SW480 (cell line): ENCODE data around the gene SLC45A2.
A peak's percentile ranks its signal among the peaks of the same experiment; 100 is the strongest.

Source experiments
- DNase-seq: peaks from one replicate; pipeline ENCODE4 v3.0.0-alpha.2; 2016; ENCODE audit warnings: low spot score

SLC45A2 gene

DNA sequence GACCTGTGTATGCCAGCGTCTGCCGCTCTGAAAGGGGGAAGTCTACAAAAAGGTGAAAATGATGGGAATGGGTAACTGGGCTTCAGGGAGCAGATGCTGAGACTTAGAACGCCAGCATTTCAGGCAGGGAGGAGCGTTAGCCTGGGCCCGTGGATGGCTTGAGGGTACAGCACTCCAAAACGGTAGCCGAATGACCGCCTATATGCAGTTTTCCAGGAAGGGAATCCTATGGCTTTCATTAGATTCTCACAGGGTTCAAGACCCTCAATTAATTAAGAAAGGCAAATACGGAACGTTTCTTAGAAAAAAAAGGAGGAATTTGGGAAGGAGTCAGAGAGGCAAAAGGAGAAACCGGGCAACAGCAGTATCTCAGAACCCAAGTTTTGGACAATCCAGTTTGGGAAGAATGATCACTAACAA is 22.7 kb upstream of the SLC45A2 start:
- DNase-seq, result peak; percentile 2

DNA sequence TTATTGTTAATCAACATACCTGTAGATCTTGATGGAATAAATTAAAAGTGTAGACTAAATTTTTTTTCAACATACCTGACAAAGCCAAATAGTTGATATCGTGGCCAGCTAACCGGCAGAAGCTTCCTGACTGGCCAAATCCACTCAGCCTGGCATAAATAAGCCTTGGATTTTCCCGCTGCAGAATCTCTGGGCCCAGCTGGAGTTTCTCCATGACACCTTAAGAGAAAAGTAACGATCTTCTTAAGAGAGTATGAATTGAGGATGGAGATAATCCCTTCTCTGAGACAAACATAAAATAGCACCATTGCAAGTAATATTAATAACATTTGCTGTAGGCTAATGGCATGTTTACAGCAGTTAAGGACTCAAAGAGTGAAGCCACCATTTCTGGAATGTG is 21.2 kb upstream of the SLC45A2 start:
- DNase-seq, result no peak

DNA sequence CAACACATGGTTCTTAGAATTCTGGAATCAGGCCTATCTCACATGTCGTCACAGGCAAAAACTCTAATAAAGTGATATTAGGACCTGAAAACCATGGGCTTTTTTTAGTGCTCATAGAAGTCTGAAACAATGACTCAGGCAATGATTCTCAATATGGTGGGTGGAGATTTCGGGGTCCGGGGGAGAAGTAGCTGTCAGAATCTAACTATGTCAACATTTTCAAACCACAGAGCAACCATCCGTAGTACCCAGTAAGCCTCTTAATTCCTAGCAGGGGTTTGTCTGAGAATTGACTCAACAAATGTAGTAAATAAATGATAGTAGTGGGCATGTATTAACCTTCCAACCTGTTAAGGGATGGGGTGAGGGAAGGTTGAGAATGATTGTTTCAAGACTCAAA is 20.7 kb upstream of the SLC45A2 start:
- no peak for DNase-seq

DNA sequence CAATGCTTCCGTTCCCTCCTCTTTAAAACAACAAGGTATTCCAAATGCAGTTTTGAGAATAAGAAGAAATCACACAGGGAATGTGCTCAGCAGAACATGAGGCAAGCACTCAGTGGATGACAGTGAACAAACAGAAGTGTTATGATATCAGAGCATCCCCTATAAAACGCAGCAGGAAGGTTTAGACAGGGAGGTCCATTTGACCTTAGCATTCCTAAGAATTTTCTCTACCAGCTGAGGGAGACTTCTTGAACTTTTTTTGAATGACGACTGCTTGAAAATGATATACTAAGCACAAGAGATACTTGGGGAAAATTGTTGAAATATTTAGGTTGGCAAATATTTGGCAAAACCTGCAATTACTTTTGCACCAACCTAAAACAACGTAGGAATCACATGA is 19.4 kb upstream of the SLC45A2 start:
- no peak for DNase-seq

DNA sequence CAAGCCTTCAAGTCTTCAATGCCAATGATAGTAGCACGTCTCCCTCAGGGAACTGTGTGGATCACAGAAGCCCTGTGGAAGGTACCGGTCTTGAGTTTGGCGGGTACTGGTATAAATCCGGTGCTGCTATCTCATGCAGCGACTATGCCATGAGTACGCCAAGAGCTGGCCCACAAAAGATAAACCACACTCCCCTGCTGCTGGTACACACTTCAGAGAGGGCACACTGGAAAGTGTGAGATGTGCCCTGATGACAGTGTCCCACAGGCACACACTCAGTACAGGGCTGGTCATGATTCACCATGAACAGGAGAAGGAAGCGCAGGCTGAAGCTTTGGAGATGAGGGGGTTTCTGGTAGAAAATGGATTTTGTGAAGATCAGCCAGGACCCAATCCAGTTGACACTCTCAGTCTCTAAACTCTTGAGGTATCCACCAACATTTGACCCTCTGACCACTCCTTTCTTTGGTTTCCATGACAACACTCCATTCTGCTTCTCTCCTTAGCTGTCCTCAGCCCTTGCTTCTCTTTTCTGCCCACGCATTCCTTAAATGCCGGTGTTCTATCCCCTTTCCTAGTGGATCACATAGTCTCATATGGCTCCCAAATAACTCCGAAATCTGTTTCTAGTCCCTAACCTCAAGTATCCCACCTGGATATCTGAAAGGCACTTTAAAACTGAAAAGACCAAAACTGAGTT is 18.3 kb upstream of the SLC45A2 start:
- no peak for DNase-seq

DNA sequence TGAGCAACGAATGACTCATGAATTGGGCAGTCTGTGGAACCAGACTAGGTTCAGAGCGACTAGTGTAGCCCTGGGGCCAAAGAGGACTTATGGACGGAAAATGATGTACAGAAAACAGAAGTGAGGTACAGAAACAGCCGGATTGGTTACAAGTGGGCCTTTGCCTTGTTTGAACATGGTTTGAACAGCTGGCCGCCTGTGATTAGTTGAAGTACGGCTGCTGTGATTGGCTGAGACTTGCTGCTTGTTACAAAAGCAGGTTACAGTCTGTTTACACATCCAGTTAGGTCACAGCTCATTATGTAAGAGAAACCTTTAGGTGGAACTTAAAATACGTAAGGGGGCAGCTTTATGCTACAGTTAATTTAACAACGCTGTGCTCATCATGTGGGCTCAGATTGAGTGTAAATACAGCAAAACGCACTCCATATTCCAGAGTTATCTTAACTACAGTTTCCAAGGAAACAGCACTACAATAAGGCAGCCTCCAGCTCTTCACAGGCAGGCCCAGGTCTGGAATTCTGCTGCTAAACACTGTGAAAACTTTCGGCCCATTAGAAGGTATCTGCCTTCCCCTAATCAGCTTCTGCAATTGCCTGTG is 16.8 kb upstream of the SLC45A2 start:
- DNase-seq, result no peak

DNA sequence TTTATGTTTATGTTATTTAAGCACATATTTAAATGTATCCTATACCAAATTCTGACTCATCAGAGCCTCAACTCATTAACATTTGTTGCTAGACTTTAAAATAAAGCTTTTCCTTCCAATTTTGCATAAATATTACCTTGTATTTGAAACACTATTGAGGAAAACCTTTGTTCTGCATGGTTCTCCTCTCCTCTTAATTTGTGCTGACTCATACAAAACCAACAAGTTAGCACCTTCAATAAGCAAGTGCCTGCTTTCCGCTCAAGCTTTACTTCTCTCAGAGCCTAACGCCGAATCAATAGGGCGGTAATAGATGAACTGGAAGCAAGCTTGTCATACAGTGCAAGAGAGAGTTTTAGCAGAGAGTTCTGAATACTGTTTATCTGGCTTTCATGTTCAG is 15.5 kb upstream of the SLC45A2 start:
- no peak for DNase-seq

DNA sequence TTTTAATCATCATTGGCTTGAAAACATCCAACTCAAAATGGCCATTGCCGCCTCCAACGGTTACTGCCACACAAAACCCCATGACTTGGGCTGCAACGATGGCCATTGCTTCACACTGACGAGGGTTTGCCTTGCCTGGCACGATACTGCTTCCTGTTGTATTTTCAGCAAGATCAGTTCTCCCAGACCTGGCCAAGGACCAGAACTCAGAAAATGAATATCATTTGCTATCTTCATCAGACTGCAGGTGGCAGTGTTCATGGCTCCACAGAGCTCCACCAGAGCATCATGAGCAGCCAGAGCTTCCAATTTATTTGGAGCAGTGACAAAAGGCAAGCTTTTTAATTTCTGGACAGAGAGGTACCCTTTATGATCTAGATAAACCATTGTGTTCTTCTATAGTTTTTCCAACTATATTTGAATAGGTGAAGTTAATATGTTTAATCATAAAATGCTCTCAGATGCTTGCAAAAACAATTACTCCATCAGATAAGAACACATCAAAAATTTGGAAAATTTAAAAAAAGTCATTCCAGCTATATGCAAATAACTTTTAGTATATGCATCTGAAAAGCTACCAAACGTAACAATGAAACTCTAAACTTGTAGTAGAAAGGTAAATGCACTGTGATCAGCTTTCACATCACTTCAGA is 13.0 kb upstream of the SLC45A2 start:
- DNase-seq, result peak; percentile 35

DNA sequence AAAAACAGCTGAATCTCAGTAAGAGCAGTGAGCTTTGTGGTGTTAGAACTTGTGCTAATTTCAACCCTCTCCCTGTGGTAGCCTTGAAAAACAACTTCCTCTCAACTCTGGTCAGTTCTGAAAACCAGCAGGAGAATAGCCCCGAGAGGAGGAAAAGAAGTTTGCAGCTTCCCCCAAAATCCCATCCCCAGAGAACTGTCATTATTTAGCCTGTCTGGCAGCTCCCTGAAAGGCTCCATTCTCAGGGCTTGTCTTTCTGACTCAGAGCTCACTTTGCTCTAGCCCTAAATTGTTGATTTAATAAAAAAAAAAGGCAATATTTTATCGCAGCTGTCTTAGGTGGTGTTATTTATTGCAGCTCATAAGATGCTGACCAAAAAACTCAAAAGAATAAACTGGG is 11.4 kb upstream of the SLC45A2 start:
- no peak for DNase-seq

DNA sequence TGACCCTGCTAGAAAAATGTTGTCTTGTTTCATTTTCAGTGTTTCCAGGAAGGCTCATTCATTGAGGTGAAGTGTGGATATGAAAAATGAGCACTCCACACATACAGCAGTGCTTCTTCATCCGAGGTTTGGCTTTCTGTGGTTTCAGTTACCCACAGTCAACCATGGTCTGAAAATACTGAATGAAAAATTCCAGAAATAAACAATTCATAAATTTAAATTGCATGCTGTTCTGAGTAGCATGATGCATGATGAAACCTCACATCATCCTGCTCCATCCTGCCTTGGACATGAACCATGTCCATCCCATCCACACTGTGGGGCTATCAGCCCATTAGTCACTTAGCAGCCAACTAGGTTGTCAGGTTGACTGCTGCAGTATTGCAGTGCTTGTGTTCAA is 10.4 kb upstream of the SLC45A2 start:
- no peak for DNase-seq

DNA sequence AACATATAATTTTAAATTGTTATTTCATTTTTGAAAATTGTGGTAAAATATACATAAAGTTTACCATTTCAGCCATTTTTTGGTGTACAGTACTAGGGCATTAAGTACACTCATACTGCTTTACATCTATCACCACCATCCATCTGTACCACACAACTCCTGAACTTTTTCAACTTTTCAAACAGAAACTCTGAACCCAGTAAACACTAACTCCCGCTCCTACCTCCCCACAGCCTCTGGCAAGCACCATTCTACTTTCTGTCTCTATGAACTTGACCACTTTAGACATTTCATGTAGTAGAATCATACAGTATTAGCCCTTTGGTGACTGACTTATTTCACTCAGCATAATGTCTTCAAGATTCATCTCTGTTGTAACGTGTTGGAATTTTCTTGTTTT is 8.4 kb upstream of the SLC45A2 start:
- DNase-seq, result no peak

DNA sequence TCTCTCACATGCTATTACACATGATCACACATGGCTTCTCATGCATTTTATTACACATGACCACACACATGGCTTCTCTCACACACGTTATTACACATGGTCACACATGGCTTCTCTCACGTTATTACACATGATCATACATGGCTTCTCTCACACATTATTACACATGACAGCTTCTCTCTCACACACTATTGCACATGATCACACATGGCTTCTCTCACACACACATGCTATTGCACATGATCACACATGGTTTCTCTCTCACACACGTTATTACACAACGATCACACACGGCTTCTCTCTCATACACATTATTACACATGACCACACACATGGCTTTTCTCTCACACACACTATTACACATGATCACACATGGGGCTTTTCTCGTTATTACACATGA is 954 bp upstream of the SLC45A2 start:
- no peak for DNase-seq

DNA sequence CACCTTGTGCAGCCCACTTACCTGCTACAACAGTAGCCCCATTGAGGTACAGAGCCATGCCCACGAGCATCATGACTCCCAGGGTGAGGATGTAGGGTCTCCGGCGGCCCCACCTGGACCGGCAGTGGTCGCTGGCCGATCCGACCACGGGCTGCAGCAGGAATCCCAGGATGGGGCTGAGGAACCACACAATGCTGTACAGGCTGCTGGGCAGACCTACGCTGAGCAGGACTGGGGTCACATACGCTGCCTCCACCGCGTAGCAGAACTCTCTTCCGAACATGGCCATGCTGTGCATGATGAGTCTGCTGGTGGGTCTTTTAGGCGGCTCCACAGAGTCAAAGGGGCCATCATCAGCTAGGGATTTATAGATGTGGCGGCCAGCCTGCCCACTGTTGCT is 315 bp downstream of the SLC45A2 start:
- DNase-seq, result no peak

DNA sequence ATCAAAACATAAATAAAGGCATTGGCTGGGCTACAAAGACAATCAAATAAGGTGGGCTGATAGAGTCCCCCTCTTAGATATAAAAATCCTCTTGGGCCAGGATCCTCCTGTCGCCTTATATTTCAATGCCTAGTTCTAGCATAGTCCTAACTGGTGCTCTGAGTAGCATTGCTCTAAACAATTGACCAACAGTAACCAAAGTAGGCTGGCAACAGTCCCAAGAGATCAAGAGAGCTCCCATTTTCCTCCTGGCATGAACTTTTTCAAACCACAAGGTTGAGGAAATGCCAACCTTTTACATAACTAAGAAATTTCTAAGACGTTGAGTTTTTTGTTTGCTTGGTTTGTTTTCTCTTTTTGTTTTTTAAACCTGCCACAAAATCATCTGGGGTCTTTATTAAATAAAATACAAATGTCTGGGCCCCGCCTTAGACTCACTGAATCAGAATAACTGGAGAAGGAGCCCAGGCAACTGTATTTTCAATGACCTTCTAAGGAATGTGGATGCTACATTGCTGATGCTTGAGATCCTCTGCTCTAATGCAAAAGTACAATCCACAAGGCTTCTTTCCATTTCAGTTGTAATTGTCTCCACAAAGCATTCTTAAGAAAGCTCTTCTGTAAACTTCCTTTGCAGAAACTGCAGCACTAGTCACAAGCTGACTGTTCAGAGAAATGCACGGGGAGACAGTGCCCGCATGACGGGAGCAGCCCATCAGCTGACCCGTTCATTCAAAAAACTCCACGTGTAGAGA is 2.9 kb downstream of the SLC45A2 start:
- no peak for DNase-seq

DNA sequence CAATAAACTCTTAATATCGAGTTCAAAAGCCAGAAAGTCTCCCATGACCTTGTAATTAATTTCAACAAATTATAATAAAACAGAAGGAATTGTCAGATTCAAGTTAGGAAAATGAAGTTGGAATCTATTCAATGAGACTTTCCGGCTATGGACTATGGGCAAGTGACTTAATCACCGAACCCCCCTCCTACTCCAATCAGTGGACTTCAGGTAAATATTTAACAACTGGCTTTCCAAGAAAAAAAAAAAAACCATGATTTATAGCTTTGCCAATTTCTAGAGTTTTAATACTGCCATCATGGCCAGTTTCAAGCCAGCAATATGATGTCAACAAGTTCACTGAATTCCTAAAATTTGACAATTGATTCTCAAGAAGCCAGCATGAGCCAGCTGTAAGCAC is 4.5 kb downstream of the SLC45A2 start:
- no peak for DNase-seq

DNA sequence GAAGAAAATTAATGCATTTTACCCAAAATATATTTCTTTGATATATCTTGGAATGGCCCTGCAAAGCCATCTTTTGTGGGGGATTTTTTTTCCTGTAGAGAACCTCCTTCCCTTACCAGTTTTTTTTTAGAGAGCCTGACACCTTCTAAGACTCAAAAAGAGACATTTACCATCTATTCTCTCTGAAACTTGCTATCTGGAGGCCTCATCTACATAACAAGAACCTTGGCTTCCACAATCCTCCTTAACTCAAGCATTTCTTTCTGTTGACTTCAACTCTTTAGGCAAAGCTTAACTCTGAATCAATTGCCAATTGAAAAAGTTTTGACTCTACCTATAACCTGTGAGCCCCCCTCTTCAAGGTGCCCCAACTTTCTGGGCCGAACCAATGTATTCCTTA is 6.2 kb downstream of the SLC45A2 start:
- DNase-seq, result no peak

DNA sequence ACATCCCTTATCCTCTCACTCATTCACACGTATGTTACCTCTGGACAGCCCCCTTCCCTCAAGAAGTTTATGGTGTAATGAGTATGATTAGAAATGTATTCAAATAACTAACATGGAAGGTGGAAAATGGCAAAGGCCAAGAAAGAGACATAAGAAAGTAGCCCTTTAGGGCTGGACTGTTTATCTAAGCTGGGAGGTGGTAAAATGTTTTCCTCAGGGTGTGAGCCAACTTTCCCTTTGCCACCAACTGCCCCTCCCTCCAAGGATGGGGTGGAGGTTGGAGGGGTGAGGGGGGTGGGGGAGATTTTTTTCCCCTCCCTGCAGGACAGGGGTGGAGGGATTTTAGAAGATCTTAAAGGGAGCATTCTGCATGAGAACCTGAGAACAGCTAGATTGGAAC is 8.2 kb downstream of the SLC45A2 start:
- DNase-seq, result no peak

DNA sequence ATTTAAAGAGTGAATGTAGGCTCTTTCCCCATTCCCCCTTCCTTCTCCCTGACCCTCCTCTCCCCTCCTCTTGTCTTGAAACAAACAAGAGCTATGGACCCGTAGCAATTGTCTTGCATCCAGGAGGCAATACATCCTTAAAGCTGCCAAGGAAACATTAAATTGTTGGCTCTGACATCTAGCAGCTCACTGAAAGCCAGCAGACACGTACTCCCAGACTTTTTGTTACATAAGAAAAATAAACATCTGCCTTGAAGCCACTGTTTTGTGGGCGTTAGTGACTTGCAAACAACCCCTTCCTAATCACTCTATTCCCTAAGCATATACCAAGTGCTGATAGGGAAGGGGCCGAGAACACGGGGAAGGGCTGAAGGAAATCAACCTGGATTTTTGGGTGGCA is 8.6 kb downstream of the SLC45A2 start:
- DNase-seq, result no peak

DNA sequence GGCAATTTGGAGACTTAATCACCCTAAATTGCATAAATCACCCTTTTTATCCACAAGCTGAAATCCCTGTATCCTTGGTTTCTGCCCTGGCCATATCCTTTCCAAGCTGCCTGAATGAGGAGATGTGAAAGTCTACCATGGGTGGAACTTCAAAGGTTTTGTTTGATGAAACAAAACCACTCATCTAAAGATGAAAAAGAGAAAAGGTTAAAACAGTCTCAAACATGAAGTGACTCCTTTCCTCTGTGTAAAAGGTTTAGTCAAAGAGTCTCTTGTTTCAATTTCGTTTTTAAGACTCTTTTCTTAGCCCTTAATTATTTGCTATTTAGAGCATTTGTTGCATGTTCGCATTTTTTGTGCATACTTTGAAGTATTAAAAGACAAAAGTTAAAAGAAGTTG is 11.2 kb downstream of the SLC45A2 start:
- no peak for DNase-seq

DNA sequence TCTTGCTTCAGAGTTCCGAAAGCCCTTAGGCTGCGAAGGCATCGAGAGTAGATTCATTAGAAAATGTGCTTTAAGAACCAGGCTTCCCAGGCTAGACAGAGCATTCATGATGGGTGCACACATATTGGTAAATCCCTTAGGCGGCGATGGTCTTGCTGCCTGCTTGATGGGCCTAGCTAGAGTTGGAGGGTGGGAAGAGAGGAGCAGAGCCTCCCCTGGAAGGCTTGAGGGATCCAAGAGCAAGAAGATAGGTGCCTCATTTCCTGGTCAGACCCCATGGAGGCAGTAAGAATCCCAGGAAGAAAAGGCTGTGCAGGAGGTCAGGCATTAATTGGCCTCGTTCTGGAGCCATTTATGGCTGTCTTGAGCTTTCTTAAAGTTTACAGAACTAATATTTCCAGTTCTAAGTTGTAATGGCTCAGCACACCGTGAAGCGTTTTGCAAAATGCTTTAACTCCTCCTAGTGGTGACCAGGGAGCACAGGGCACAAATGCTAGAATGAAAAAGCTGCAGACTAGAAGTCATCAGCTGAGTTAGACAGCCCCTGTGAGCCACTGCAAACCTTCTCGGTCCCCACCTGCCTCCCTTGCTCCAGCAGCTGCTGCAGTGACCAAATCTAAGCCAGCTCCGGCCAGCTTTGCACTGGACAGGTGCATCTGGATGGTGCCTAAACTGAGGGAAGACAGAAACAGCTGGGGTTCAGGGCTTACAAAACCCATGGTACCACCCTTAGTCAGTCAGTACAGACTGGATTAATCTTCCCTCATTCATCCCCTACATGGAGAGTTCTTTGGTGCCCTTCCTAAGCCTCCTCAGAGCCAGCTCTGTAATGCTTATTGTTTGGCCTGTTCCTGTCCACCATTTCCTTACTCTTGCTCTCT is 14.7 kb downstream of the SLC45A2 start:
- peak; percentile 49 for DNase-seq

DNA sequence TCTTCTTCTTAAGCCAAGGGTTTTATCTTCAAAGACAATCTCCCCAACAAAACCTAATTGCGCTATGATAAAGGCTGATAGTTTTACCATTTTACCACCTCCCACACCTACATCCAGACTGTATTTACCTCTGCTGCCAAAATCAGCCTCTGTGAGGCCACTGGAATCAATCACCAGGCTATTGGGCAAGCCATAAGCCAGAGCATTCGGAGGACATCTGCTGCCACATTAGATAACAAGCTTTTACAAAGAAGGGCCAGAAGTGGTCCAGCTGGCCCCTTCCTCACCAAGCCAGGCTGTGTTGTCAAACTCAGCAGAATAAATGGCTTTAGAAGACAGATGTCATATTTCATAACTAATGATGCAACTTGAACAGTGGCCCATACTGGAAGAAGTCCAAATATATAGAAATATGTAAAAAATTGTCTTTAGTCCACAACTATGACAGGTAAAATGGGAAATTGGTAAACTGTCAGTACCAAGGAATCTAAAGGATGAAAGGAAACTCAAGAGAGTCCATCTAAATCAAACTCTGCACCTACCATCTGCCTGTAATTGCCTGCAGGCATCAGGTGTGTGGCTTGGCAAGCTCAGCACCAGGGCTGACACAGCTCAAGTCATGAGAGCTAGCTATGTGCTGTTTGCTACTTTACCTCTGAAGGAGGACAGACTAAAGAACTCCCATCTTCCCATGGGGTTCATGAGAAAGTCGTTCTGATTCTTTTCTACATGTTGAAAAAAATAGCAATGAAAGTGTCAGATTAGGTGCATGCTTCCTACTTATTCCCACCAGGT is 16.1 kb downstream of the SLC45A2 start:
- no peak for DNase-seq
